B cell (primary cell): ENCODE measurements around the gene HSD11B2. TPM values are rescaled to one million over a fixed set of nuclear protein-coding genes. Genes with fewer than 3 reads are reported as not detected.

Experiments
- ATAC-seq: fragments of 200-7000 bp; cut with Tn5 transposase; one replicate; pipeline ENCODE4 v1.10.0; 2021; ENCODE audit warnings: low read depth, mild to moderate bottlenecking, moderate number of reproducible peaks, moderate library complexity
- CTCF ChIA-PET: fragments of 350-600 bp; sonication (Branson Sonifier 250); formaldehyde crosslinking; loops from one replicate; lab custom pipeline; 2021; ENCODE audit warnings: antibody characterized with exemption, inconsistent platforms; lab: Charles Lee
- POLR2A ChIA-PET: fragments of 350-600 bp; sonication (Branson Sonifier 250); formaldehyde crosslinking; loops from one replicate; lab custom pipeline; 2021; ENCODE audit warnings: antibody characterized with exemption; lab: Charles Lee
- DNase-seq: peaks from one replicate; pipeline ENCODE4 v3.0.0; 2013
- H2AFZ ChIP-seq: 2 replicates; pipeline ENCODE4 v1.6.1; 2012; ENCODE audit warnings: mild to moderate bottlenecking, low read depth, low read length; ENCODE audit not compliant: insufficient read depth, poor library complexity, severe bottlenecking
- H3K27ac ChIP-seq, 2 donors: 1 replicate in 1 of 2; 2 replicates in 1 of 2; pipeline ENCODE4 v1.5.1; 2012 to 2013; ENCODE audit warnings: low read length in 2 of 2, mild to moderate bottlenecking in 2 of 2, moderate library complexity in 1 of 2
- H3K27me3 ChIP-seq, 4 experiments: fragments of 200-600 bp in 1 of 4; sonication (generic) in 1 of 4; replicated peaks in 1 of 4; 1 replicate in 2 of 4; 2 replicates in 2 of 4; pipeline versions ENCODE4 v1.6.1 to v1.7.0; 2013 to 2016; ENCODE audit warnings: low read length in 3 of 4, mild to moderate bottlenecking in 2 of 4, mixed read lengths in 1 of 4, moderate library complexity in 1 of 4; ENCODE audit not compliant: insufficient read depth in 4 of 4, control insufficient read depth in 3 of 4; ENCODE audit errors: control extremely low read depth in 1 of 4
- H3K36me3 ChIP-seq, 2 experiments: replicated peaks in 1 of 2; 1 replicate in 1 of 2; 2 replicates in 1 of 2; pipeline versions ENCODE4 v1.6.1 to v1.7.1; 2013; ENCODE audit warnings: low read length in 1 of 2; ENCODE audit not compliant: insufficient read depth in 2 of 2, control insufficient read depth in 1 of 2; ENCODE audit errors: control extremely low read depth in 1 of 2, extremely low read depth in 1 of 2
- H3K4me1 ChIP-seq, 2 donors: fragments of 200-600 bp in 1 of 2; sonication (generic) in 1 of 2; 1 replicate in 1 of 2; 2 replicates in 1 of 2; pipeline versions ENCODE4 v1.5.1 to v1.6.1; 2013 to 2017; ENCODE audit warnings: low read length in 2 of 2; ENCODE audit not compliant: control insufficient read depth in 2 of 2, insufficient read depth in 2 of 2
- H3K4me2 ChIP-seq: replicated peaks from 2 replicates; pipeline ENCODE3; 2012; ENCODE audit warnings: mild to moderate bottlenecking, low read depth, low read length; ENCODE audit not compliant: poor library complexity, severe bottlenecking
- H3K4me3 ChIP-seq, 5 experiments: fragments of 200-600 bp in 1 of 5; sonication (generic) in 1 of 5; 1 replicate in 3 of 5; 2 replicates in 2 of 5; pipeline versions ENCODE4 v1.5.1 to v1.7.0; 2011 to 2016; ENCODE audit warnings: low read length in 4 of 5, mild to moderate bottlenecking in 4 of 5, low read depth in 2 of 5, control low read depth in 1 of 5, moderate library complexity in 1 of 5; ENCODE audit not compliant: insufficient read depth in 1 of 5; ENCODE audit errors: control extremely low read depth in 1 of 5, extremely low read depth in 1 of 5
- H3K79me2 ChIP-seq: fragments of 200-600 bp; sonication (generic); one replicate; pipeline ENCODE4 v1.6.0; 2016; ENCODE audit warnings: low read length; ENCODE audit not compliant: control insufficient read depth, insufficient read depth
- H3K9ac ChIP-seq: fragments of 200-600 bp; sonication (generic); 2 replicates; pipeline ENCODE4 v1.6.1; 2017; ENCODE audit warnings: mild to moderate bottlenecking, low read length, moderate library complexity
- H3K9me3 ChIP-seq, 3 donors: one replicate each; pipeline versions ENCODE4 v1.6.1 to v1.7.1; 2013; ENCODE audit warnings: low read length in 2 of 3; ENCODE audit not compliant: control insufficient read depth in 2 of 3, insufficient read depth in 1 of 3; ENCODE audit errors: control extremely low read depth in 1 of 3
- H4K20me1 ChIP-seq: 2 replicates; pipeline ENCODE4 v1.6.0; 2012; ENCODE audit warnings: mild to moderate bottlenecking, low read length; ENCODE audit not compliant: insufficient read depth, control insufficient read depth, poor library complexity, severe bottlenecking
- H3K27ac Mint-ChIP-seq: one replicate; pipeline ENCODE4 v1.8.0; 2021; ENCODE audit warnings: mixed read lengths
- H3K27me3 Mint-ChIP-seq: one replicate; pipeline ENCODE4 v1.8.0; 2021; ENCODE audit warnings: mixed read lengths
- H3K4me1 Mint-ChIP-seq: one replicate; pipeline ENCODE4 v1.8.0; 2021; ENCODE audit warnings: mixed read lengths
- H3K4me3 Mint-ChIP-seq: one replicate; pipeline ENCODE4 v1.8.0; 2021; ENCODE audit warnings: mixed read lengths
- H3K9me3 Mint-ChIP-seq: one replicate; pipeline ENCODE4 v1.8.0; 2022; ENCODE audit warnings: mixed read lengths; ENCODE audit not compliant: insufficient read depth
- CTCF ChIP-seq: fragments of 200-600 bp; IDR thresholded peaks from one replicate; pipeline ENCODE4 v1.8.0; 2022; ENCODE audit warnings: antibody characterized with exemption, mild to moderate bottlenecking
- EZH2 ChIP-seq: IDR thresholded peaks from 2 replicates; pipeline ENCODE4 v1.6.1; 2012; ENCODE audit warnings: borderline replicate concordance, low read depth, mild to moderate bottlenecking, moderate library complexity, low read length; ENCODE audit not compliant: insufficient read depth, poor library complexity, severe bottlenecking
- WGBS: methylation state at CpG from one replicate; pipeline ENCODE4 v1.1.5; 2013; ENCODE audit warnings: missing lambda C conversion rate; ENCODE audit not compliant: insufficient coverage; 5-methylcytosine and 5-hydroxymethylcytosine counted together
- intact Hi-C: fragments of 100-400 bp; cut with micrococcal nuclease; formaldehyde crosslinking; loops from one replicate; pipeline ENCODE4 v1.10.0; 2022
- polyA plus RNA-seq: library from polyadenylated mRNA; depleted of rRNA; stranded (reverse); fragments of >200 nt; gene quantifications from 2 replicates; pipeline ENCODE4 v1.2.3, GENCODE V29; 2012
- total RNA-seq, 2 donors: library from RNA; stranded (reverse); fragments of 120-200 nt in 1 of 2; gene quantifications; 1 replicate in 1 of 2; 2 replicates in 1 of 2; pipeline versions ENCODE4 v1.2.3 to v1.2.4, GENCODE V29; 2013 to 2022

The HSD11B2 gene
- total and polyA plus RNA-seq, 2 donors (not counting 1 experiment from before 2014, with no cell fraction given), result 0.09 TPM; not detected in 1

GRCh38 chr16:67442581-67443255 lies 11.8 kb downstream of the HSD11B2 start:
- no peak overlapping the region for H3K4me3 Mint-ChIP-seq
- CTCF ChIA-PET, result interaction anchor here (0.5 to 3.8 kb wide), 2 partner anchors 15 to 531 kb away, joined by 3 to 19 read pairs; no protein-coding TSS in a partner anchor
- no peaks in the 10 kb centered on the region for H3K27me3 ChIP-seq
- TF ChIP-seq CTCF (no peak), EZH2 (no peak)
- H3K4me1 ChIP-seq, result no peaks in the 10 kb centered on the region
- H3K9ac ChIP-seq, result no peak overlapping the region
- H3K27ac ChIP-seq, result no peak overlapping the region
- no peaks in the 10 kb centered on the region for H3K9me3 Mint-ChIP-seq
- H3K4me3 ChIP-seq, result no peak overlapping the region
- H3K27ac Mint-ChIP-seq, result no peak overlapping the region
- no peak for ATAC-seq
- H4K20me1 ChIP-seq, result peaks cover 61% of the 10 kb centered on the region
- H3K9me3 ChIP-seq, result peaks cover 0 to 2% (median 0%) of the 10 kb centered on the region in 3 donors
- no peak overlapping the region for H3K4me2 ChIP-seq
- H3K27me3 Mint-ChIP-seq, result no peaks in the 10 kb centered on the region
- POLR2A ChIA-PET, result interaction anchor here (0.6 kb wide), 1 partner anchor 544 kb away, joined by 4 read pairs; no protein-coding TSS in a partner anchor
- no peak for DNase-seq
- peaks cover 6% of the 10 kb centered on the region for H3K79me2 ChIP-seq
- intact Hi-C loops, result no loop called here
- H3K4me1 Mint-ChIP-seq, result no peaks in the 10 kb centered on the region
- peaks cover 0 to 84% of the 10 kb centered on the region in 2 experiments for H3K36me3 ChIP-seq
- 98% methylated on average over 11 of the region's 13 CpGs for WGBS
- H2AFZ ChIP-seq, result no peak overlapping the region

GRCh38 chr16:67443265-67443664 lies 12.3 kb downstream of the HSD11B2 start:
- H3K4me1 ChIP-seq, result no peaks in the 10 kb centered on the region
- Mint-ChIP-seq H3K27ac (no peak overlapping the region), H3K4me1 (no peaks in the 10 kb centered on the region), H3K9me3 (no peaks in the 10 kb centered on the region), H3K27me3 (no peaks in the 10 kb centered on the region), H3K4me3 (no peak overlapping the region)
- H3K9ac ChIP-seq, result no peak overlapping the region
- CTCF ChIA-PET, result interaction anchor here (0.5 to 3.8 kb wide), 2 partner anchors 15 to 530 kb away, joined by 3 to 19 read pairs; no protein-coding TSS in a partner anchor
- H3K9me3 ChIP-seq, result peaks cover 0 to 2% (median 0%) of the 10 kb centered on the region in 3 donors
- peaks cover 0 to 82% of the 10 kb centered on the region in 2 experiments for H3K36me3 ChIP-seq
- H3K4me2 ChIP-seq, result no peak overlapping the region
- DNase-seq (no peak), ATAC-seq (no peak)
- 100% methylated on average over 2 of the region's 6 CpGs for WGBS
- H3K27me3 ChIP-seq, result no peaks in the 10 kb centered on the region
- peaks cover 6% of the 10 kb centered on the region for H3K79me2 ChIP-seq
- H3K27ac ChIP-seq, result no peak overlapping the region
- POLR2A ChIA-PET, result no interaction called here
- TF ChIP-seq EZH2 (no peak), CTCF (no peak)
- H2AFZ ChIP-seq, result no peak overlapping the region
- intact Hi-C loops, result no loop called here
- H4K20me1 ChIP-seq, result peaks cover 64% of the 10 kb centered on the region
- H3K4me3 ChIP-seq, result no peak overlapping the region
